ENCODE data around the gene CALD1. TPM values are rescaled to one million over a fixed set of nuclear protein-coding genes. Genes with fewer than 3 reads are reported as not detected.

Gene CALD1
- total RNA-seq, 1 donor from 2014 or later = 7.2 TPM

DNA sequence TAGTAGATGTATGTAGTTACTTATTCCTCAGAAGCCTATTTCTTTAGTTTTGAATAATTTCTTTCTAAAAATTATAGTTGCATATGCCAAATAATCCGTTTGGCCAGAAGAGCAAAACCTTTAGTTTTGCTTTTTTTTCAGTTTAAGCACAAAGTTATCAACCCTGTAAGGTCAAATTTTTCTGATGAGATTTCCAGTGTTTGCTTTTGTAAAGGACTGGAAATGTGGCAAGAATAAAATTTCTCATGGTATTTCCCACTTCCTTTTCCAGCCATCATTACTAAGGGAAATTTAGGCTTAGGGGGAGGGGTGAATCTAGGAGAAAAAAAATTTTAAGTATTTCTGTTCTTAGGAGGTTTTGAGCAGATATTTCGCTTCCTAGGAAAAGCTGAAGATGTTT lies 7.6 kb downstream of the CALD1 start:
- no peak overlapping the region for H3K27ac Mint-ChIP-seq
- no peaks in the 10 kb centered on the region for H3K4me1 Mint-ChIP-seq
- no peak for DNase-seq
- intact Hi-C loops (cut with micrococcal nuclease) = no loop called here
- no peaks in the 10 kb centered on the region for H3K36me3 Mint-ChIP-seq (ENCODE audit: low read depth)
- H3K4me3 Mint-ChIP-seq = no peak overlapping the region
- no peaks in the 10 kb centered on the region for H3K9me3 Mint-ChIP-seq
- H3K27me3 Mint-ChIP-seq = no peaks in the 10 kb centered on the region

DNA sequence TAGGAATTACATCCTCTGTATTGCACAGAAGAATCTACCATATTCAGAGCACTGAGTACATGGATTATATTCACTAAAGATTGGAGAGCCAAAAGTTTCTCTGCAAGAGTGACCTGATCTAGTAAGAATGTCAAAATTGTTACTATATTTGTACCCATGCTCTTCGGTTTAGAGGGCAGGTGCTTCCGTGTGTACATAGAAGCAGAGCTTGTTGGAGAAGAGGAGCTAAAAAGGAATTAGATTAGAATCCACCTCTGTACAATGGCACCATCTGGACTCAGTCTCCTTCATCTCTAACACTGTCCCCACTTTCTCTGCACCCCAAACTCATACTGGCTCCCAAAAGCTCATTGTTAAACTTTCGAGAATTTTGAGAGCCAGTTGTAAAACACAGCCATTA lies 8.3 kb downstream of the CALD1 start:
- no peak for DNase-seq
- Mint-ChIP-seq H3K36me3 (ENCODE audit: low read depth) (no peaks in the 10 kb centered on the region), H3K27me3 (no peaks in the 10 kb centered on the region), H3K4me1 (no peaks in the 10 kb centered on the region), H3K4me3 (no peak overlapping the region), H3K27ac (no peak overlapping the region), H3K9me3 (no peaks in the 10 kb centered on the region)
- intact Hi-C loops (cut with micrococcal nuclease) = no loop called here

DNA sequence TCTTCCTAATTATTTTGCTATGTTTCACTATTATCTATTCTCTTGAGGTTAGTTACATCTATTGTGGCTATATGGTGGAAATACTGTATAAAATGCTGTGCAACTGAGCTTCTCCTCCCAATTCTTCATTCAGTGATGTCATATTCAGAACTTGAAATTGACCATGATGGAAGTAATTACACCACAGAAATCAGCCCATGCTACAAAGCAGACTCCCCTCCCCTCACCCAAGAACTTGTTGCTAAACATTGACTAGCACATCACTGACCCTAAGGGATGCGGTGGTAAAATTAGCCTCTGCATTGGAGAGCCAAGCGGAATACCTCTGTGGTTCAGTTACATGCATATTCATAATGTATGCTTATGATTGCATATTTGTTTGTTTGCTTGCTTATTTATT lies 8.8 kb downstream of the CALD1 start:
- Mint-ChIP-seq H3K9me3 (no peaks in the 10 kb centered on the region), H3K4me3 (no peak overlapping the region), H3K27me3 (no peaks in the 10 kb centered on the region), H3K4me1 (no peaks in the 10 kb centered on the region), H3K36me3 (ENCODE audit: low read depth) (no peaks in the 10 kb centered on the region), H3K27ac (no peak overlapping the region)
- intact Hi-C loops (cut with micrococcal nuclease) = no loop called here
- DNase-seq = no peak

DNA sequence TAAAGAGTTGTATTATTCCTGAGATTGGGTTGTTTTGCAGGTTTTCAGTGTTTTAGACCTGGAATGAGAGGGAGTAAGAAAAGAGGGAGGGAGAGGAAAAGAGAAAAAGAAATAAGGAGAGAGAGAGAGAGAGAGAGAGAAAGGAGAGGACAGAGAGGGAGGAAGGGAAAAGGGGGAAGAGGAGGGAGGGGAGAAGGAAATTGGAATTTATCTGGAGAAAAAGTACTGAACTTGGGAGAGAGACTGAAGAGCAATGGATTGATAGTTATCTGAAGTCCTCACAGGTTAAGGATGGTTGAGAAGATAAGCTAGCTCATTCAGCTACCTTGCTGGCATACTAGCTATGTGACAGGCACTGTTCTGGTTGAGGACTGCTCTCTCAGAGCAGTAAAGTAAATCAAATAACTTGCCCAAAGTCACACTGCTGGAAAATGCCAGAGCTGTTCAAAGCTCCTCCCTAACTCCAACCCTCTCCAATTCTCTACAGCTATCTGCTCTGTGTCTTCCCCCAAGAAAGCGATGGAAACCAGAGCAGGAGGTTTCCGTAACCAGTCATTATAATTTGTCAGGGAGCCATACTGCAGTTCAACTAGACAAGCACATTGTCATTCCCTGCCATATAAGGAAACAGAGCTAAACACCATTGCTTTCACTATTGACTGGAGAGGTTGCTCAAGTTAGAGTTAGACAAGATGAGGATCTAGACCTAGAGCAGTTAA lies 10.7 kb downstream of the CALD1 start:
- peaks cover 4% of the 10 kb centered on the region for H3K9me3 Mint-ChIP-seq
- H3K27ac Mint-ChIP-seq = no peak overlapping the region
- H3K27me3 Mint-ChIP-seq = no peaks in the 10 kb centered on the region
- DNase-seq = no peak
- H3K36me3 Mint-ChIP-seq (ENCODE audit: low read depth) = no peaks in the 10 kb centered on the region
- intact Hi-C loops (cut with micrococcal nuclease) = no loop called here
- H3K4me1 Mint-ChIP-seq = no peaks in the 10 kb centered on the region
- H3K4me3 Mint-ChIP-seq = no peak overlapping the region

DNA sequence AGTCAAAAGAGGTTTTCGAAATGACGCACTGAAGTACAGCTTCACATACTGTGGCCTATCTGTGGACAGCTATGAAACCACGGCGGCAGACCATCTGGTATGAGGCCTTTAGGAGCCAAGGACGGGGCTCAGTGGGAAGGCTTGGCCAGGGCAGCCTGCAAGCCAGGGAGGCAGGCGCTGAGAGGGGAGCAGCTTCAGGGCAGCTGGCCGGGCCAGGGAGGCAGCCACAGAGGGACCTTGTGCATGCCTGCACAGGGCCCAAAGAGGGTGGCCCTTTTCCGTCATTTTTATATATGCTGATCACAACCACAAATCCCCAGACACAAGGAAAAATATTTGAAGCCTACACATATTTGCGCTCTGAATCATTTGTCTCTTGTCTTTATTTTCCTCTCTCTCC lies 13.5 kb downstream of the CALD1 start:
- no peaks in the 10 kb centered on the region for H3K4me1 Mint-ChIP-seq
- H3K27me3 Mint-ChIP-seq = no peaks in the 10 kb centered on the region
- peak; percentile 16 for DNase-seq
- no peak overlapping the region for H3K27ac Mint-ChIP-seq
- no peak overlapping the region for H3K4me3 Mint-ChIP-seq
- H3K36me3 Mint-ChIP-seq (ENCODE audit: low read depth) = no peaks in the 10 kb centered on the region
- intact Hi-C loops (cut with micrococcal nuclease) = no loop called here
- H3K9me3 Mint-ChIP-seq = peaks cover 4% of the 10 kb centered on the region

DNA sequence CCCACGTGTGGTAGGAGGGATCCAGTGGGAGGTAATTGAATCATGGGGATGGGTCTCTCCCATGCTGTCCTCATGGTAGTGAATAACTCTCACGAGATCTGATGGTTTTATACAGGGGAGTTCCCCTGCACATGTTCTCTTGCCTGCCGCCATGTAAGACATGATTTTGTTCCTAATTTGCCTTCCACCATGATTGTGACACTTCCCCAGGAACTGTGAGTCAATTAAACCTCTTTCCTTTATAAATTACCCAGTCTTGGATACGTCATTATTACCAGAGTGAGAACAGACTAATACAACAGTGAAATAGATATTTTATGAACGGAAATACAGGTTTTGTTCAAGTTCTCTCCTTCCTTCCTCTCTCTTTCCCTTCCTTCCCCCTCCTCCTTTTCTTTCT lies 15.8 kb downstream of the CALD1 start:
- Mint-ChIP-seq H3K27ac (no peak overlapping the region), H3K27me3 (no peaks in the 10 kb centered on the region), H3K9me3 (peaks cover 4% of the 10 kb centered on the region), H3K4me1 (no peaks in the 10 kb centered on the region), H3K4me3 (no peak overlapping the region), H3K36me3 (ENCODE audit: low read depth) (no peaks in the 10 kb centered on the region)
- intact Hi-C loops (cut with micrococcal nuclease) = no loop called here
- peak; percentile 8 for DNase-seq

DNA sequence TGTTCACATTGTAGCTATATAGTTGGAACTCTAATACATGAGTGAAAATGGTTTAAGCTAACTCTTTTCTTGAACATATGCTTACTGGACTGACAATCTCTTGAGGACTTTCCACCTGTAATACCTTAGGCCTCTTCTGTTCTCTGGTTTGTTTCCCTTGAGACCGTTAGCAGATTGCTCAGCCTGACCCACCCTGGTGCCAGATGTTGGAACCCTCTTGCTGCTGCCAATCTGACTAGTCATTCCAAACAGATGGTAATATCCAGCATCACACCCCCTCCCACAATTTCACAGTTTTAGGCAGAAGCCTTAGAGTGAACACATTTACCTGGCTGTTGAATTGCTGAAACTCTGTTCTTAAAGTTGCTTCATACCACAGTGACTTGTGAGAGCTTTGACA lies 18.7 kb downstream of the CALD1 start:
- Mint-ChIP-seq H3K4me3 (no peak overlapping the region), H3K36me3 (ENCODE audit: low read depth) (no peaks in the 10 kb centered on the region), H3K27me3 (no peaks in the 10 kb centered on the region), H3K9me3 (peaks cover 4% of the 10 kb centered on the region), H3K27ac (no peak overlapping the region), H3K4me1 (peaks cover 3% of the 10 kb centered on the region)
- DNase-seq = peak; percentile 22
- intact Hi-C loops (cut with micrococcal nuclease) = no loop called here

DNA sequence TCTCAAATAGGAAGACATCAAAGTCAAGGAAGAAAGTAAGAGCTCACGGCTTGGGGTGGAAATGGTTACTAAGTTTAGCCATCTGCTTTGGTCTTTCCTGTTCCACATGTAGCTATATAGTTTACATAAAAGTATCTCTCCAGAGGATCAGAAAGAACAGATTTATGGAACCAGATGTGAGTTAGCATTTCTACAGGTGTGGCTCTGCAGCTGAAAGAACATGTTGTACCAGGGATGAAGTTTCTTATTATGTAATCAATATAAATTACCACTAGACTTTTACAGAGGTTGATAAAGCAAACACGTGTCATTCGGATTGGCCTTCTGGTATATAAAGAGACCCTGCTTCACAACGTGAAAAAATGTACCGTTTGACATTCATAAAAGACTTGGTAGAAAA lies 19.9 kb downstream of the CALD1 start:
- Mint-ChIP-seq H3K36me3 (ENCODE audit: low read depth) (no peaks in the 10 kb centered on the region), H3K27me3 (no peaks in the 10 kb centered on the region), H3K27ac (no peak overlapping the region), H3K9me3 (no peaks in the 10 kb centered on the region), H3K4me3 (no peak overlapping the region), H3K4me1 (peaks cover 3% of the 10 kb centered on the region)
- intact Hi-C loops (cut with micrococcal nuclease) = no loop called here
- DNase-seq = peak; percentile 20

DNA sequence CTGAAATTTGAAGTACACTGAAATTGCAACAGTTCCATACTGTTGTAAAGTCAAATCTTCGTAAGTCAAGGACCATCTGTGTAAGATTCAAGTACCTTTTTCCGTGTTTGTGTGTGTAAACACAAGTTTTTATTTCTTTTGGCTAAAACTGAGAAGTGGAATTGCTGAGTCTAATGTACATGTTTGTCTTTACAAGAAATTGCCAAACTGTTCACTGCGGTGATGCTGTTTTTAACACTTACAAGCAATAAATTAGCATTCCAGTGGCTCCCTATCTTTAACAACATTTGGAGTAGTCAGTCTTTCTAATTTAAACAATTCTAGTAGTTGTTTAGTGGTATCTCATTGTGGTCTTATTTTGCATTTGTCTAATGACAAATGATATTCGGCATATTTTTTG lies 23.3 kb downstream of the CALD1 start:
- Mint-ChIP-seq H3K4me3 (no peak overlapping the region), H3K4me1 (peaks cover 3% of the 10 kb centered on the region), H3K27ac (no peak overlapping the region), H3K36me3 (ENCODE audit: low read depth) (peaks cover 2% of the 10 kb centered on the region), H3K27me3 (no peaks in the 10 kb centered on the region), H3K9me3 (peaks cover 4% of the 10 kb centered on the region)
- no peak for DNase-seq
- intact Hi-C loops (cut with micrococcal nuclease) = no loop called here

DNA sequence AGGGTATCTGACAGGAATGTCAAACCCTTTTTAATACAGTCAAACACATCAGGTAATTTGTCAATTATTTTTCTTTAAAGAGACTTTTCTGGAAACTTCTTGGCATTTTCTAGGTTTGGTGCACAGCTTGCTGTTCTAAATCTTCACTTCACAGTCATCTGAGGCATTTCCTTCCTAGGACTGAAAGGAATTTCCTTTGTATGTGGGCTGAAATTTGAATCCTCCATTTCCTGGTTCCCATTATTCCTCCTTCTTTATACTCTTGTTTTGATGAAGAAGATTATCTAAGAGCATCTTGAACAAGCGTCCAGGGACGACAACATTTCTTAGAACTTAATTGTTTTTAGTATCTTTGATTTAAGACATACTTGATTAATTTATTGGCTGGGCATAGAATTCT lies 24.9 kb downstream of the CALD1 start:
- peaks cover 3% of the 10 kb centered on the region for H3K4me1 Mint-ChIP-seq
- intact Hi-C loops (cut with micrococcal nuclease) = no loop called here
- H3K4me3 Mint-ChIP-seq = no peak overlapping the region
- H3K27me3 Mint-ChIP-seq = no peaks in the 10 kb centered on the region
- peaks cover 2% of the 10 kb centered on the region for H3K36me3 Mint-ChIP-seq (ENCODE audit: low read depth)
- peaks cover 4% of the 10 kb centered on the region for H3K9me3 Mint-ChIP-seq
- H3K27ac Mint-ChIP-seq = no peak overlapping the region
- DNase-seq = no peak

DNA sequence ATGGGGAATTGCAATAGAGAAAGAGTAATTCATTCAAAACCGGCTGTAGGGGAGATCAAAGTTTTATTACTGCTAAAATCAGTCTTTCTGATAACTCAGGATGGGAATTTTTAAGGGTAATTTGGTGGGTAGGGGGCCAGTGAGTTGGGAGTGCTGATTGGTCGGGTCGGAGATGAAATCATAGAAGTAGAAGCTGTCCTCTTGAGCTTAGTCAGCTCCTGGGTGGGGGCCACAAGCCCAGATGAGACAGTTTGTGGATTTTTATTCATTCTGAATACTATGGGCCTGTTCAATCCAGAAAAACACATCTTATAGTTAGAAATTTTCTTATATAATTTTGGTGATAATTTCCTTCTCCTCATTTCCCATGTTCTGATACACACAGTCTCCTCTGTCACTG lies 25.4 kb downstream of the CALD1 start:
- no peak overlapping the region for H3K4me3 Mint-ChIP-seq
- DNase-seq = no peak
- H3K27me3 Mint-ChIP-seq = no peaks in the 10 kb centered on the region
- H3K27ac Mint-ChIP-seq = no peak overlapping the region
- intact Hi-C loops (cut with micrococcal nuclease) = no loop called here
- H3K36me3 Mint-ChIP-seq (ENCODE audit: low read depth) = peaks cover 2% of the 10 kb centered on the region
- peaks cover 4% of the 10 kb centered on the region for H3K9me3 Mint-ChIP-seq
- H3K4me1 Mint-ChIP-seq = peaks cover 3% of the 10 kb centered on the region

DNA sequence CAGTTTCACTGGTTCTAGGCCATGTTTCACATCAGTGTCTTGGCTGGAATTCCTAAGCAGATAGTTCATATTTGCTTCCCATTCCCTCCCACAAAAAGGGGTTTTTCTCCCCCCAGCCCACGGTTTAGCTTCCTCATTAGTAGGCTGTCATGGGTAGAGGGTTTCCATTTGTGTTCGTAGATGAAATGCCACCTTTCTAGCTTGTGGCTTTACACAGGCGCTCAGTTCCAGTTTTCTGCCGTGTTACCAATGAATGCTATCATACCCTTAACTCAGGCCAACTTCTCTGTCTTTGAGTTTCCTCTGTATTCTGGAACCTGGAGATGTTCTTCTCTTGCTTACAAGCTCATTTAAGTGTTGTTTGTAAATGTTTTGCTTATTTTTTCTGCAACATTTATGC lies 26.8 kb downstream of the CALD1 start:
- intact Hi-C loops (cut with micrococcal nuclease) = no loop called here
- peaks cover 3% of the 10 kb centered on the region for H3K4me1 Mint-ChIP-seq
- peaks cover 2% of the 10 kb centered on the region for H3K36me3 Mint-ChIP-seq (ENCODE audit: low read depth)
- no peak overlapping the region for H3K27ac Mint-ChIP-seq
- peaks cover 7% of the 10 kb centered on the region for H3K9me3 Mint-ChIP-seq
- H3K27me3 Mint-ChIP-seq = no peaks in the 10 kb centered on the region
- DNase-seq = no peak
- H3K4me3 Mint-ChIP-seq = no peak overlapping the region

DNA sequence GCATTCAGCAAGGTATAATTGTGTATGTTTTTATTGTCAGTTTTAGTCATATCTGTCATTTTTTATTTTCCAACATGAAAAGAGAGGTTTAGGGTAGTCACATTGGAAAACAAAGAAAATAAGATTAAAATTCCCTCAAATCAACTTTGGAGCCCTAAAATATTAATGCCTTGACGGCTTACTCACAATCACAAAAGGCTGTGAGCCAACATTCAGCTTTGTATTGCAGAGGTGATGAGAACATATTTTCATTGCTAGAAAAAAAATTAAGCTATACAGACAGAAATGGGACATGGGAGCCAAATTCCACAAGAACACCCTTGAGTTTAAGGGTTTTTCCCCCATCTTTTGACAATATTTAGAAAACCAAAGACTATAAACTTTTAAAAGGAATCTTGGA lies 30.2 kb downstream of the CALD1 start:
- Mint-ChIP-seq H3K36me3 (ENCODE audit: low read depth) (peaks cover 1% of the 10 kb centered on the region), H3K9me3 (peaks cover 16% of the 10 kb centered on the region), H3K27ac (no peak overlapping the region)

DNA sequence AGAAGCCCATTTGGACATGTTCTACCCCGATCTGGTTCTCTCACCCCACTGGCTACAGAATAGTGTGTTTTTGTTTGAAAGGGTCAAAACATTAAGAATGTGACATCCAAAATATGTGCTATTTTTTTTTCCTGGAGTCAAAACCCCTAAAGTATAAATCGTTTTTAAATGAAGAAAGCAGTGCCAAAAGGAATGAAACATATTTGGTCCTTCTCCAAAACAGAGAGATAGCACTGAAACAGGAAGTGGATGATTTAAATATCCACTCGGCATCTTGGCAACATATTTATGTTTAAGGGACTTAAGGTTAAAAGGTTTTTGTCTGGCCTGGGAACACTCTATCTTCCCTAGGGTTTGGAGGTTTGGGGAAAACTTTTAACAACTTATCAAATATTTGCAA lies 32.3 kb downstream of the CALD1 start:
- Mint-ChIP-seq H3K4me1 (no peaks in the 10 kb centered on the region), H3K27me3 (no peaks in the 10 kb centered on the region), H3K9me3 (peaks cover 16% of the 10 kb centered on the region), H3K4me3 (no peak overlapping the region), H3K27ac (no peak overlapping the region), H3K36me3 (ENCODE audit: low read depth) (no peaks in the 10 kb centered on the region)
- no peak for DNase-seq
- intact Hi-C loops (cut with micrococcal nuclease) = no loop called here

More for the DNA sequence above, 30.2 kb downstream of the CALD1 start:
- Mint-ChIP-seq H3K4me1 (no peaks in the 10 kb centered on the region), H3K4me3 (no peak overlapping the region), H3K27me3 (no peaks in the 10 kb centered on the region)
- intact Hi-C loops (cut with micrococcal nuclease) = no loop called here
- no peak for DNase-seq

DNA sequence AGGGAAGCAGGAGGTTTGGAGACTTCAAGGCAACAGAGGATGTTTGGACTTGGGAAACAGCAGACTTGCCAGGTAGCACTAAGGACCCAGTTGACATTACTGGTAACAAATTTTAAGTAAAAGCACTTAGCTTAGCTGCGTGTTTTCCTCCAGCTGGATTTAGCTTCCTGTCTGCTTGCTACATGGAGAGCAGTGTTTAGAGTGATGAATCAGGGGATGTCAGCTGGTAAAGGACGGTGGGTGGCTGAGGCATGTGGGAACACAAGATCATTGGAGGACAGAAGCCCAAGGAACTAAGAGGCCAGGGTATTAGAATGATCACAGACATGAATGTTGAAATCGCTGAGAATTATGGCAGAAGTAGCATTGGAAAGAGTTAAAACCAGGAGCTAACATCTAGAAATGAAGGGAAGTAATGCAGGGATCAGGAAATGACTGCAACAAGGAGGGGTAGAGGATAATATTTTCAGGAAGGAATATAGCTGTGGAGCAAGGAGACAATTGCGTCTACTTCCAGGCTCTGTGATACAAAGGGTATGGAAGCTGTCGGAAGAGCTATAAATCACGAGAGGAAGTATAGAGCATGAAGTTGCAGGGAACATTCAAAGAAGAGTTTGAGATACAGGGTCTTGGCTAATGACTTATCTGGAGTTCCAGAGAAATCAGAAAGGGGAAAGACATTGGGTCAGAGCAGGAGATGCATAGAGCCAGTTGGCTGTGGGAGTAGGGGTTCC lies 34.4 kb downstream of the CALD1 start:
- no peaks in the 10 kb centered on the region for H3K27me3 Mint-ChIP-seq
- DNase-seq = no peak
- no peak overlapping the region for H3K27ac Mint-ChIP-seq
- no peaks in the 10 kb centered on the region for H3K36me3 Mint-ChIP-seq (ENCODE audit: low read depth)
- H3K4me3 Mint-ChIP-seq = no peak overlapping the region
- no peaks in the 10 kb centered on the region for H3K4me1 Mint-ChIP-seq
- intact Hi-C loops (cut with micrococcal nuclease) = no loop called here
- H3K9me3 Mint-ChIP-seq = peaks cover 12% of the 10 kb centered on the region
